Measurements from ENCODE around the gene BLTP3A.
A peak's percentile ranks its signal among the peaks of the same experiment; 100 is the strongest.
"Not testable (repeated sequence)": the region's sequence is repeated elsewhere in the genome, so short reads cannot be mapped to it uniquely, and the experiment has no call there.

The BLTP3A gene

GRCh38 chr6:34746104-34746846 lies 45.6 kb upstream of the BLTP3A start:
- no peak for DNase-seq (ENCODE audit: low read depth)
- no peak for TF ChIP-seq CTCF (IDR thresholded peaks at IDR 0.05; ENCODE audit: insufficient read depth, low read depth, low read length, missing control alignments)
- no peak overlapping the region for H3K4me3 ChIP-seq (ENCODE audit: low read length)

DNA sequence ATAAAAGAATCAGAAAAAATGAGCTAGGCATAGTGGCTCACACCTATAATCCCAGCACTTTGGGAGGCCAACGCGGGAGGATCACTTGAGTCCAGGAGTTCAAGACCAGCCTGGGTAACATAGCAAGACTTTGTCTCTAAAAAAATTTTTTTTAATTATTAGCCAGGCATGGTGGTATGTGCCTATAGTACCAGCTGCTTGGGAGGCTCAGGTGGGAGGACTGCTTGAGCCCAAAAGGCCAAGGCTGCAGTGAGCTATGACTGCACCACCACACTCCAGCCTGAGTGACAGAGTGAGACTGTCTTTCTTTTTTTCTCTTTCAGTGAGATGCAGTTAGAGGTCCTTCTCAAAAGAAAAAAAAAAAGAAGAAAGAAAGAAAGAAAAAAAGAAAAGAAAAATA lies 43.1 kb upstream of the BLTP3A start:
- no peak overlapping the region for H3K4me3 ChIP-seq (ENCODE audit: low read length)
- no peak for DNase-seq (ENCODE audit: low read depth)
- TF ChIP-seq CTCF (IDR thresholded peaks at IDR 0.05; ENCODE audit: insufficient read depth, low read depth, low read length, missing control alignments), result no peak

DNA sequence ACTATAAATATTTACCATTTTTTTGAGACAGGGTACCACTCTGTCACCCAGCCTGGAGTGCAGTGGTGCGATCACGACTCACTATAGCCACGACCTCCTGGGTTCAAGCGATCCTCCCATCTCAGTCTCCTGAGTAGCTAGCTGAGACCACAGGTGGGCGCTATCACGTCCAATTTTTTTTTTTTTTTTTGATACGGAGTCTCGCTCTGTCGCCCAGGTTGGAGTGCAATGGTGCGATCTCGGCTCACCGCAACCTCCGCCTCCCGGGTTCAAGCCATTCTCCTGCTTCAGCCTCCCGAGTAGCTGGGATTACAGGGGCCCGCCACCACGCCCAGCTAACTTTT lies 35.4 kb upstream of the BLTP3A start:
- H3K4me3 ChIP-seq (ENCODE audit: low read length), result peak overlapping the region; percentile 94
- DNase-seq (ENCODE audit: low read depth), result peak; percentile 37
- TF ChIP-seq CTCF (IDR thresholded peaks at IDR 0.05; ENCODE audit: insufficient read depth, low read depth, low read length, missing control alignments), result peak; percentile 39

DNA sequence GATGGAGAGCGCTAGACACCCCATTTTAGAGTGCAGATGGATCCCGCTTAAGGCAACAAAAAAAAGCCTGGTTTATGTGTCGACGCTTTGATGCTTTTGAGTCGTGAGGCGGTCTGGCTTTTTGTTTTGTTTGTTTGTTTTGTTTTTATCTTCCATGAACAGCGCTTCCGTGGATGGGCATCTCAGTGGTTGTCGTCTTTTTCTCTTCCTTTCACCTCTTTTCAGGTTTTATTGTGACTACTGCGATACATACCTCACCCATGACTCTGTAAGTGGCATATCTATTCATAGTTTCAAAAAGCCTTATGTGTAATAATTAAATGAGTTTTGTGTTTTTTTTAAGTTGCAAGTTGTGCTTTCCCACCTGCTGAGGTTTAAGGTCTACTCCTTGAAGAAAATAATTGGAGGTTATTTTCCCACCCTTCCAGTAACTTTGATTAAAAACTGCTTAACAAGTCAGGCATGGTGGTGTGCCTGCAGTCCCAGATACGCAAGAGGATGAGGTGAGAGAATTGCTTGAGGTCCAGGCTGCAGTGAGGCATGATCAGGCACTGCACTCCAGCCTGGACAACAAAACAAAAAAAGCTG lies 34.1 kb upstream of the BLTP3A start:
- TF ChIP-seq CTCF (IDR thresholded peaks at IDR 0.05; ENCODE audit: insufficient read depth, low read depth, low read length, missing control alignments), result no peak
- no peak for DNase-seq (ENCODE audit: low read depth)
- H3K4me3 ChIP-seq (ENCODE audit: low read length), result peak overlapping the region; percentile 94

DNA sequence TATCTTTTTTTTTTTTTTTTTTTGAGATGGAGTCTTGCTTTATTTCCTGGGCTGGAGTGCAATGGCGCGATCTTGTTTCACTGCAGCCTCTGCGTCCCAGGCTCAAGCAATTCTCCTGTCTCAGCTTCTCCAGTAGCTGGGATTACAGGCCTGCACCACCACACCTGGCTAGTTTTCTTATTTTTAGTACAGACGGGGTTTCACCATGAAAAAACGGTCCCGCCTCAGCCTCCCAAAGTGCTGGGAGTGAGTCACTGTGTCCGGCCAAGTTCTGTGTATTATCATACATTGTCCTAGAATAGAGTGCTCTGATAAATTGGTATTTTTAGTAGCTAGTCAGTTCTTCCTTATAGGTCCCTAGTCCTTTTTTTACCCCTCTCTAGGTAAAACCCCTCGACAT lies 31.8 kb upstream of the BLTP3A start:
- H3K4me3 ChIP-seq (ENCODE audit: low read length), result no peak overlapping the region
- no peak for DNase-seq (ENCODE audit: low read depth)
- TF ChIP-seq CTCF (IDR thresholded peaks at IDR 0.05; ENCODE audit: insufficient read depth, low read depth, low read length, missing control alignments), result no peak

DNA sequence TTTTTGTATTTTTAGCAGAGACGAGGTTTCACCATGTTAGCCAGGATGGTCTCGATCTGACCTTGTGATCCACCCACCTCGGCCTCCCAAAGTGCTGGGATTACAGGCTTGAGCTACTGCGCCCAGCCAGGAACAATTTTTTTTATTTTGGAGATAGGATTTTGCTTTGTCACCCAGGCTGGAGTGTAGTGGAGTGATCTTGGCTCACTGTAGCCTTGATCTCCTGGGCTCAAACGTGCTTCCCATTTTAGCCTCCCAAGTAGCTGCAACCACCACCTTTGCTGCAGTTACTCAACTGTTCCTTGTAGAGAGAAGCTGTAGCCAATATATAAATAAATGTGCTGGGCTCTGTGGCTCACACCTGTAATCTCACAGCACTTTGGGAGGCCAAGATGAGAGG lies 30.2 kb upstream of the BLTP3A start:
- DNase-seq (ENCODE audit: low read depth); H3K4me3 ChIP-seq (ENCODE audit: low read length): not testable (repeated sequence)

GRCh38 chr6:34768148-34768547 lies 23.7 kb upstream of the BLTP3A start:
- no peak for TF ChIP-seq CTCF (IDR thresholded peaks at IDR 0.05; ENCODE audit: insufficient read depth, low read depth, low read length, missing control alignments)
- no peak for DNase-seq (ENCODE audit: low read depth)
- H3K4me3 ChIP-seq (ENCODE audit: low read length), result no peak overlapping the region

Data from epithelial cell of esophagus (primary cell).